Endothelial cell (in vitro differentiated cells): ENCODE data around the gene EZR. TPM values are rescaled to one million over a fixed set of nuclear protein-coding genes. Genes with fewer than 3 reads are reported as not detected.

Experiments
- DNase-seq: peaks from one replicate; pipeline ENCODE4 v3.0.0; 2021; ENCODE audit warnings: low spot score
- H3K27ac Mint-ChIP-seq: one replicate; pipeline ENCODE4 v1.8.0; 2021; ENCODE audit warnings: mixed read lengths, inconsistent platforms; ENCODE audit not compliant: unreplicated experiment
- H3K27me3 Mint-ChIP-seq: one replicate; pipeline ENCODE4 v1.8.0; 2021; ENCODE audit warnings: mild to moderate bottlenecking, moderate library complexity, mixed read lengths, inconsistent platforms; ENCODE audit not compliant: unreplicated experiment
- H3K36me3 Mint-ChIP-seq: one replicate; pipeline ENCODE4 v1.8.0; 2021; ENCODE audit warnings: mild to moderate bottlenecking, low read depth, mixed read lengths, inconsistent platforms; ENCODE audit not compliant: unreplicated experiment
- H3K4me1 Mint-ChIP-seq: one replicate; pipeline ENCODE4 v1.8.0; 2021; ENCODE audit warnings: mild to moderate bottlenecking, mixed read lengths, inconsistent platforms; ENCODE audit not compliant: unreplicated experiment
- H3K4me3 Mint-ChIP-seq: one replicate; pipeline ENCODE4 v1.8.0; 2021; ENCODE audit warnings: mild to moderate bottlenecking, mixed read lengths, inconsistent platforms; ENCODE audit not compliant: unreplicated experiment
- H3K9me3 Mint-ChIP-seq: one replicate; pipeline ENCODE4 v1.8.0; 2021; ENCODE audit warnings: mixed read lengths, inconsistent platforms; ENCODE audit not compliant: unreplicated experiment
- total RNA-seq: library from RNA; stranded (reverse); fragmentation: NEBNext Ultra II Directional; extraction: Animal tissue kit (Norgen Biotek cat#: 25700); gene quantifications from one replicate; pipeline ENCODE4 v1.2.1, GENCODE V29; 2021; ENCODE audit not compliant: unreplicated experiment
- TF ChIP-seq, protein P1 (sequence below): fragments of 200-600 bp; sonication (generic); IDR thresholded peaks from one replicate; pipeline ENCODE4 v1.5.0; 2021; ENCODE audit warnings: antibody characterized with exemption; ENCODE audit not compliant: unreplicated experiment

Gene EZR
- total RNA-seq, 1 donor from 2014 or later: 125 TPM

DNA sequence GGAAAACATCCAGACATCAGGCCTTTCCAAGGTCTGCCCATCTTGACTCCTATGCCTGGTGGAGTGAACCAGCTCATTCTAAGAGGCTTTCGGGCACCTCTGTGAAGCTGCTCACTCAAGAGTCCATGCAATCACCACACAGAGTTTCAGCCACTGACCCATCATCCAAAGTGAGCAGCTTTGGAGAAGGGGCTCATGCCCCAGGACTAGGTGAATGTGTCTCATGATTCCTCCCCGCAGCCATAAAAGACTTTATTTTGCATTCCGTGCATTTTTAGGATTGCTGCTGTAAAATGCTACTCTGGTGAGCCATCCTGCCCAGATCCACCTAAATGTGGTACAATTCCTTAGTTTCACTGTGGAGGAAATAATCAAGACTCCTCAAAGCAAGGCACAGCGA is 44.5 kb upstream of the EZR start:
- Mint-ChIP-seq H3K4me3 (no peak overlapping the region), H3K4me1 (peaks cover under 1% of the 10 kb centered on the region), H3K36me3 (peaks cover under 1% of the 10 kb centered on the region), H3K27me3 (peaks cover 2% of the 10 kb centered on the region), H3K9me3 (no peaks in the 10 kb centered on the region), H3K27ac (no peak overlapping the region)
- no peak for DNase-seq
- TF ChIP-seq, protein P1, sequence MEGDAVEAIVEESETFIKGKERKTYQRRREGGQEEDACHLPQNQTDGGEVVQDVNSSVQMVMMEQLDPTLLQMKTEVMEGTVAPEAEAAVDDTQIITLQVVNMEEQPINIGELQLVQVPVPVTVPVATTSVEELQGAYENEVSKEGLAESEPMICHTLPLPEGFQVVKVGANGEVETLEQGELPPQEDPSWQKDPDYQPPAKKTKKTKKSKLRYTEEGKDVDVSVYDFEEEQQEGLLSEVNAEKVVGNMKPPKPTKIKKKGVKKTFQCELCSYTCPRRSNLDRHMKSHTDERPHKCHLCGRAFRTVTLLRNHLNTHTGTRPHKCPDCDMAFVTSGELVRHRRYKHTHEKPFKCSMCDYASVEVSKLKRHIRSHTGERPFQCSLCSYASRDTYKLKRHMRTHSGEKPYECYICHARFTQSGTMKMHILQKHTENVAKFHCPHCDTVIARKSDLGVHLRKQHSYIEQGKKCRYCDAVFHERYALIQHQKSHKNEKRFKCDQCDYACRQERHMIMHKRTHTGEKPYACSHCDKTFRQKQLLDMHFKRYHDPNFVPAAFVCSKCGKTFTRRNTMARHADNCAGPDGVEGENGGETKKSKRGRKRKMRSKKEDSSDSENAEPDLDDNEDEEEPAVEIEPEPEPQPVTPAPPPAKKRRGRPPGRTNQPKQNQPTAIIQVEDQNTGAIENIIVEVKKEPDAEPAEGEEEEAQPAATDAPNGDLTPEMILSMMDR: no peak

DNA sequence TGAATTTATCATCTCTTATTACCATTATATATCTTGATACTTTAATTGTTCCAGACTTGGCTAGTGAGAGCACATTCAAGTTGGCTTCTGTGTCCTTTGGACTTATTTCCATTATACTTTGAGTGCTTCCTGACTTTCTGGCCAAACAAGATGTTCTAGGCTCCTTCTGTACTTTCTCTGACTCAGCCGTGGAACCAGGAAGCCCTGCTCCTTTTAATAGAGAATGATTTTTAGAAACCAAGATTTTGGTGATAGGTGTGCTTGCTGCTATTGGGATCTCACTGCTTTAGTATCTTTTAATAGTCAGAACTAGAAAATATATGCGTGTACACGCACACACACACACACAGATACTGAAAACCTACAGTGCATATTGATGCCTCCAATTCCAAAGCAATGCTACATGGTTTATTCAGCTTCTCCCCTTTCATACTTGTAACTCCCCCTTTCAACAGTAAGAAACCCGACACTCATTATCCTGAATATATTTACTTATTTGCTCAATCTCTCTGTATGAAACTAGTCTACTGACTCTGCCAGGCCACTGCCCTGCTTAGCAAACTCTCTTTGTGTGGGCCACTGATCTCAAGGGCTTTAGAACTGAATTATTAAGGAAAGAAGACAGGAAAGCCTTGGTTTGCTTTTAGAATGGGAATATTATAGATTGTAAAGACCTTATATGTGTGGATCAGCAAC is 42.7 kb upstream of the EZR start:
- no peaks in the 10 kb centered on the region for H3K36me3 Mint-ChIP-seq
- H3K27ac Mint-ChIP-seq: no peak overlapping the region
- peaks cover 8% of the 10 kb centered on the region for H3K4me1 Mint-ChIP-seq
- TF ChIP-seq, protein P1: no peak
- H3K4me3 Mint-ChIP-seq: no peak overlapping the region
- H3K9me3 Mint-ChIP-seq: no peaks in the 10 kb centered on the region
- peaks cover 2% of the 10 kb centered on the region for H3K27me3 Mint-ChIP-seq
- DNase-seq: no peak

DNA sequence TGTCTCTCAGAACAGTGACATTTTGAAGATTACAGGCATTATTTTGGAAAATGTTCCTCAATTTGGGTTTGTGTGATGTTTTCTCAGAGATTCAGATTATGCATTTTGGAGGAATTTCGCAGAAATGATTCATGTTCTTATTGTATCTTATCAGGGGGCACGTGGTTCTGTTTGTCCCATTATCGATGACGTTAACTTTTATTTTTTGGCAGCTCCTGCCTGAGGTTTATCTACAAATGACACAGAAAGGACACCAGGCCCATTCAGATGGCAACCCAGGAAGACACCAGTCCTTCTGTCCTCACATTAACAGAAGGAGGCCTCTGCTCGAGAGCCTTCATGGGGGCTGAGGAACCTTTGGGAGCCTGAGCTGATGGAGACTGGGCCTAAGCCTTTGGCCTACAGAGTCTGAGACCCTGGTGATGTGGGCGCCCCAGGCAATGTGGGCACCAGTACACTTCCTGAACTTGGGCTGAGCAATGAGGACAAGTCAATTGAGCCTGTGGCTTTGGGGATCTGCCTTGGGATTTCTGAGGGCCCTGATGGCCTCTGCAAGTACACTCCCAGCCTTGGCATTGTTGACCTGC is 41.2 kb upstream of the EZR start:
- Mint-ChIP-seq H3K27ac (no peak overlapping the region), H3K9me3 (no peaks in the 10 kb centered on the region), H3K36me3 (no peaks in the 10 kb centered on the region), H3K4me3 (no peak overlapping the region), H3K4me1 (peaks cover 13% of the 10 kb centered on the region), H3K27me3 (peaks cover 2% of the 10 kb centered on the region)
- DNase-seq: no peak
- TF ChIP-seq, protein P1: no peak

GRCh38 chr6:158856261-158856660 is 37.1 kb upstream of the EZR start:
- Mint-ChIP-seq H3K4me3 (no peak overlapping the region), H3K27me3 (peaks cover 2% of the 10 kb centered on the region), H3K4me1 (peaks cover 18% of the 10 kb centered on the region), H3K9me3 (no peaks in the 10 kb centered on the region), H3K27ac (no peak overlapping the region), H3K36me3 (no peaks in the 10 kb centered on the region)
- no peak for DNase-seq
- TF ChIP-seq, protein P1: no peak
